Measurements from ENCODE around the gene CD2BP2.

CD2BP2 gene

GRCh38 chr16:30374538-30374937, 19.4 kb upstream of the CD2BP2 start, which contains the start of gene MYL11:
Gene MYL11, plus strand, starts transcription at chr16:30374802. Its CDS starts 56 bp downstream, at chr16:30374858.
- H3K27ac ChIP-seq (replicated peaks) = no peak within 1 kb of the TSS
- no peak for TF ChIP-seq POLR2AphosphoS5 (IDR thresholded peaks at IDR 0.05; ENCODE audit: low read depth)
- no peak for TF ChIP-seq GABPA (IDR thresholded peaks at IDR 0.05; ENCODE audit: low read depth)
- no peak for TF ChIP-seq REST (IDR thresholded peaks at IDR 0.05; ENCODE audit: insufficient replicate concordance, low read depth)
- TF ChIP-seq SPI1 (IDR thresholded peaks at IDR 0.05; ENCODE audit: borderline replicate concordance, low read depth) = no peak
- no peak within 1 kb of the TSS for H3K4me3 ChIP-seq (replicated peaks; ENCODE audit: insufficient read depth, low read length)
- no peak for DNase-seq (ENCODE audit: low read depth in 1 of 2, low spot score in 1 of 2)
- no peaks in the 10 kb centered on the region for H3K27me3 ChIP-seq (ENCODE audit: insufficient read depth, poor library complexity, severe bottlenecking)

- no peak for DNase-seq (ENCODE audit: low read depth in 1 of 2, low spot score in 1 of 2)
- Histone ChIP-seq H3K4me3 (replicated peaks; ENCODE audit: insufficient read depth, low read length) (no peak overlapping the region), H3K27me3 (ENCODE audit: insufficient read depth, poor library complexity, severe bottlenecking) (no peaks in the 10 kb centered on the region), H3K27ac (replicated peaks) (no peak overlapping the region)
- TF ChIP-seq SPI1 (IDR thresholded peaks at IDR 0.05; ENCODE audit: borderline replicate concordance, low read depth) (no peak), CTCF (IDR thresholded peaks at IDR 0.05; ENCODE audit: insufficient read depth, low read length) (no peak), REST (IDR thresholded peaks at IDR 0.05; ENCODE audit: insufficient replicate concordance, low read depth) (no peak), POLR2AphosphoS5 (IDR thresholded peaks at IDR 0.05; ENCODE audit: low read depth) (no peak), GABPA (IDR thresholded peaks at IDR 0.05; ENCODE audit: low read depth) (no peak)
Observed at GRCh38 chr16:30372725-30373124, 17.6 kb upstream of the CD2BP2 start.

- no peak for DNase-seq (ENCODE audit: low read depth in 1 of 2, low spot score in 1 of 2)
- no peak overlapping the region for H3K4me3 ChIP-seq (replicated peaks; ENCODE audit: insufficient read depth, low read length)
- TF ChIP-seq GABPA (IDR thresholded peaks at IDR 0.05; ENCODE audit: low read depth) (no peak), SPI1 (IDR thresholded peaks at IDR 0.05; ENCODE audit: borderline replicate concordance, low read depth) (no peak), POLR2AphosphoS5 (IDR thresholded peaks at IDR 0.05; ENCODE audit: low read depth) (no peak), REST (IDR thresholded peaks at IDR 0.05; ENCODE audit: insufficient replicate concordance, low read depth) (no peak), CTCF (IDR thresholded peaks at IDR 0.05; ENCODE audit: insufficient read depth, low read length) (no peak)
- H3K27ac ChIP-seq (replicated peaks) = no peak overlapping the region
- no peaks in the 10 kb centered on the region for H3K27me3 ChIP-seq (ENCODE audit: insufficient read depth, poor library complexity, severe bottlenecking)
Observed at GRCh38 chr16:30372038-30372712, 17.1 kb upstream of the CD2BP2 start.

Data from HL-60 (cell line).